MM.1S (cell line): ENCODE measurements around the gene CWC27.

Experiments
- CTCF ChIP-seq: fragments of 300-600 bp; sonication (generic); IDR thresholded peaks from 2 replicates; pipeline ENCODE4 v1.5.1; 2016; ENCODE audit warnings: antibody characterized with exemption, low read length, mixed read lengths
- EZH2 ChIP-seq: fragments of 300-600 bp; sonication (generic); optimal IDR thresholded peaks from 2 replicates; pipeline ENCODE3; 2017; ENCODE audit warnings: low read depth, mild to moderate bottlenecking, antibody characterized with exemption, low read length, mixed read lengths
- EZH2phosphoT487 ChIP-seq: fragments of 300-600 bp; sonication (generic); IDR thresholded peaks from 2 replicates; pipeline ENCODE4 v1.6.1; 2018; ENCODE audit warnings: antibody characterized with exemption, low read length

DNA sequence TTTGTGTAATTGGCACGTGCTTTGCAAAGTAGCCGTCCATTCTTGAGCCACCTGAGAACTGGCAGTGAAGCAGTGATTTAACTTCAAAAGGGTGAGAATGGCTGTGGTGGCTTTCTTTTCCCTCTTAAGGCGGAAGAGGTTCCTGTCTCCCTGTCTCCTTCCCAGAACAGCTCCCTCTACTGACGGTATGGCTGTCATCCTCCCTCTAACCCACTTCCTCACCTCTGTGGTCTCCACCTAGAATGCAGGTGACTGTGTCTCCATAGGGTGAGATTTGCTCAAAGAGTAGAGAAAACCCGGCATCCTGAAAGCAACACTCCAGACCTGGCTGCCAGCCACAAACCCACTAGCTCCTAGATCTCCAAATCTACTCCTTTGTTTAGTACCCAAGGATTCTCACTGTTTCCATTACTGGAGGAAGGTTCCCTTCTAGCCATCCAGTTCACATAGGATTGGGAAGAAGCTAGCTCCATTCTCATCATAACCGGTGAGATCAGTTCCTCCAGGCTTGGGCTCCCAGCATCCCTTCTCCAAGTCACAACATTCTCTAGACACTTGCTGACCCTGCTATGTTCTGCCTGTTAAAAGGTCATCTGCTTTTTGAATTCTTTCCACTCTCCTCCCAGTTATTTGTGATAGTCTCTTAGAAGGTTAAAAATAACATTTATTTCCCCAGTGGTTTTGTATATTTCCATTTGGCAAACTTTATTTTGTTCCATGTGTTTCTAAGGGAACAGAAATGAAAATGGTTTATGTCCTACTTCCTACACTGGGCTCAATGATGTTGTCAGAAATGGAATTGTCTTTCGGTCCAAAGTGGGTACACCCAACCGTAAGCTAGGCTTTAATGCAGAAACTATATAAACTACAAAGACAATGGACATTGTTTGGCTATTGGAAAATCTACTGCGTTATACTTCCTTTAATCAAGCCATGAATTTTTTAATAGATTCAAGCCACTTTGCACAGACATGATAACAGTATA is 269.4 kb downstream of the CWC27 start:
- TF ChIP-seq CTCF: peak; percentile 33
- no peak for TF ChIP-seq EZH2
- no peak for TF ChIP-seq EZH2phosphoT487
